ENCODE measurements around the gene CD47. TPM values are rescaled to one million over a fixed set of nuclear protein-coding genes. Genes with fewer than 3 reads are reported as not detected.
A peak's percentile ranks its signal among the peaks of the same experiment; 100 is the strongest.

CD47 gene
- total and polyA plus RNA-seq, 12 donors = 17.9 to 76.3 (median 47.6) TPM

DNA sequence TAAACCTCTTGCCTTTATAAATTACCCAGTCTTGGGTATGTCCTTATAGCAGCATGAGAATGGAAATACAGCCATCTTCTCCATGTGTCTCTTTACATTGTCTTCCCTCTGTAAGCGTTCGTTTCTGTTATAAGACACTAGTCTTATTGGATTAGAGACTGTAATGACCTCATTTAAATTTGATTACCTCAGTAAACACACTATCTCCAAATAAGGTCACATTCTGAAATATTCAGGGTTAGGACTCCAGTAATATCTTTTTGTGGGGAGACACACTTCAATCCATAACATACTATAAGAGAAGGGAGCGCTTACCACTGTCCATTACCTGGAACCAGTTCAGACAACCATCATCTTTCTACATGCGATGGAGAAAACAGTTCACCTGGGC, 34.3 kb upstream of the CD47 start:
- 88 to 96% methylated on average over 4 of the region's 4 CpGs for WGBS, 2 donors
- Histone ChIP-seq H3K36me3 (no peaks in the 10 kb centered on the region), H3K4me3 (peak overlapping the region in 1 of 10 donors; percentile 22), H3K27ac (peak overlapping the region in 1 of 10 donors; percentile 83), H3K27me3 (no peaks in the 10 kb centered on the region), H3K4me1 (peaks cover 0 to 47% (median 0%) of the 10 kb centered on the region in 9 donors), H3K9me3 (no peaks in the 10 kb centered on the region)
- ATAC-seq = no peak
- TF ChIP-seq, protein P1, sequence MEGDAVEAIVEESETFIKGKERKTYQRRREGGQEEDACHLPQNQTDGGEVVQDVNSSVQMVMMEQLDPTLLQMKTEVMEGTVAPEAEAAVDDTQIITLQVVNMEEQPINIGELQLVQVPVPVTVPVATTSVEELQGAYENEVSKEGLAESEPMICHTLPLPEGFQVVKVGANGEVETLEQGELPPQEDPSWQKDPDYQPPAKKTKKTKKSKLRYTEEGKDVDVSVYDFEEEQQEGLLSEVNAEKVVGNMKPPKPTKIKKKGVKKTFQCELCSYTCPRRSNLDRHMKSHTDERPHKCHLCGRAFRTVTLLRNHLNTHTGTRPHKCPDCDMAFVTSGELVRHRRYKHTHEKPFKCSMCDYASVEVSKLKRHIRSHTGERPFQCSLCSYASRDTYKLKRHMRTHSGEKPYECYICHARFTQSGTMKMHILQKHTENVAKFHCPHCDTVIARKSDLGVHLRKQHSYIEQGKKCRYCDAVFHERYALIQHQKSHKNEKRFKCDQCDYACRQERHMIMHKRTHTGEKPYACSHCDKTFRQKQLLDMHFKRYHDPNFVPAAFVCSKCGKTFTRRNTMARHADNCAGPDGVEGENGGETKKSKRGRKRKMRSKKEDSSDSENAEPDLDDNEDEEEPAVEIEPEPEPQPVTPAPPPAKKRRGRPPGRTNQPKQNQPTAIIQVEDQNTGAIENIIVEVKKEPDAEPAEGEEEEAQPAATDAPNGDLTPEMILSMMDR (IDR thresholded peaks at IDR 0.05) = no peak
- intact Hi-C loops (cut with DNase I) = no loop called here
- DNase-seq = no peak

DNA sequence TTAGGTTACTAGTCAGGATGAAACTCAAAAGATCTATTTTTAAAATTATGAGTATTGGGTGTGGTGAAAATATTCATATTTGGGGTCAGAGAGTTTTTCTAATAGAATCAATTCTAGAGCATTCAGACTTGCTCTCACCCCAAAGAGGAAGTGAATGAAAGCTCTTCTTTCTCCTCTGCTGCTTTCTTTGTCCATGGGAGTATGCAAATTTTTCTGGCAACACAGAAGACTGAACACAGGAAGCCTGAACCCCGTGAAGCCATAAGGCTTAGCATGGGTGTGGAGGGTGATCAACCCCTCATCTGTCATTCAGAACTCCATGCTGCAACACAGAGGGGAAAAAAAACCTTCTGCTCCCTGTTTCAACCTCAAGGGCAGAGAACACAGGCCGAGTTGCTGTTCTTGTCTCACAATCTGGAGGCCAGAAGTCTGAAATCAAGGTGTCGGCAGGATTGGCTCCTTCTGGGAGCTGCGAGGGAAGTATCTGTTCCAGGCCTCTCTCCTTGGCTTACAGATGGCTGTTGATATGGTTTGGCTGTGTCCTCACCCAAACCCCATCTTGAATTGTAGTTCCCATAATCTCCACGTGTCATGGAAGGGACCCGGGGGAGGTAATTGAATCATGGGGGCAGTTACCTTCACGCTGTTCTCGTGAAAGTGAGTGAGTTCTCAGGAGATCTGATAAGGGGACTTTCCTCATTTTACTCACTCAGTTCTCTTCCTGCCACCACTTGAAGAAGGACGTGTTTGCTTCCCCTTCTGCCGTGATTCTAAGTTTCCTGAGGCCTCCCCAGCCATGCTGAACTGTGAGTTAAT, 33.7 kb upstream of the CD47 start:
- intact Hi-C loops (cut with DNase I) = no loop called here
- H3K9me3 ChIP-seq = no peaks in the 10 kb centered on the region
- H3K4me3 ChIP-seq = peak overlapping the region in 1 of 10 donors; percentile 23
- no peak for DNase-seq
- H3K4me1 ChIP-seq = peaks cover 0 to 48% (median 0%) of the 10 kb centered on the region in 9 donors
- ATAC-seq = peak in 3 of 8 donors; percentile 38 to 39 (median 38)
- H3K36me3 ChIP-seq = no peaks in the 10 kb centered on the region
- no peaks in the 10 kb centered on the region for H3K27me3 ChIP-seq
- peak overlapping the region in 1 of 10 donors; percentile 83 for H3K27ac ChIP-seq
- TF ChIP-seq, protein P1 (IDR thresholded peaks at IDR 0.05) = no peak
- WGBS, 2 donors = 57 to 68% methylated on average over 10 of the region's 10 CpGs

DNA sequence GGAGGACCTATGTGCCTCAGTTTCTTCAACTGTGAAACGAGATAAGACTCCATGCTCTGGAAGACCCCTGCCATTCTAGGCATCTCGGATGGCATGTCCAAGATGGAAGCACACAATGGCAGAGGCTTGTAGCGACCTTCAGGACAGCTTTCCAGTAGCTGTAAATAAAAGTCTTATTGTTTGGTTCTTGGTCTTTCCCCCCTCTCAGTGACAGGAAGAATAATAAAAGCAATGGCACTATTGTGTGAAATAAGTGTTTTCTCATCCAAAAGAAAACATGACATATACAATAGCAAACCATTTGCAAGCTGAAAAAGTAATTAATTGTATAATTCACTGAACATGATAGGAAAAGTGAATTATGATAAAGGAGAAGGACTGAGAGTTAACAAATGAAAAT, 32.5 kb upstream of the CD47 start:
- H3K4me3 ChIP-seq = no peak overlapping the region
- no peak overlapping the region for H3K27ac ChIP-seq
- TF ChIP-seq, protein P1 (IDR thresholded peaks at IDR 0.05) = no peak
- peaks cover 0 to 48% (median 0%) of the 10 kb centered on the region in 9 donors for H3K4me1 ChIP-seq
- intact Hi-C loops (cut with DNase I) = no loop called here
- no peaks in the 10 kb centered on the region for H3K9me3 ChIP-seq
- no peak for DNase-seq
- ATAC-seq = no peak
- no peaks in the 10 kb centered on the region for H3K27me3 ChIP-seq
- 73 to 75% methylated on average over 3 of the region's 3 CpGs for WGBS, 2 donors
- H3K36me3 ChIP-seq = no peaks in the 10 kb centered on the region

DNA sequence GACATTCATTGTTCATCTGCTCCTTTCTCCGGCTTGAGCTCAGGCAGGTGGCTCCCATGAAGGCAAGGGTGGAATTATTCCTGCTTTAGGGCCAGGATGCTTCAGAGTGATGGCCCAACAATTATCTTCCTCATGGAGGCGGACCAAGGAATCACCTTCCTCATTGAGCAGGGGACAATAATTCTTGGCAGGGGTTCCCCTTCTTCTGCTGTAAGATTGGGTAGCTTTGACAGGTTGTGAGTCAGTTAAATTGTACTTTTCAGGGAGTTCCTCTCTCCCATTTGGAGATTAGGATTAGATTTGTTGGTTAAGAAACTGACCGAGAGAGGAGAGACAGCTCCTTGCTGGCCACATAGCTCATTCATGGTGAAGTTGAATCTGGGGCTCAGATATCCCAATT, 31.4 kb upstream of the CD47 start:
- intact Hi-C loops (cut with DNase I) = no loop called here
- TF ChIP-seq, protein P1 (IDR thresholded peaks at IDR 0.05) = no peak

More for the DNA sequence above, 31.4 kb upstream of the CD47 start:
- ATAC-seq (no peak), DNase-seq (no peak)
- Histone ChIP-seq H3K9me3 (no peaks in the 10 kb centered on the region), H3K4me3 (no peak overlapping the region), H3K27ac (no peak overlapping the region), H3K27me3 (no peaks in the 10 kb centered on the region), H3K4me1 (peaks cover 0 to 39% (median 0%) of the 10 kb centered on the region in 9 donors), H3K36me3 (no peaks in the 10 kb centered on the region)
- 91% methylated on average over 3 of the region's 3 CpGs for WGBS, 2 donors
